ENCODE results near the gene CUL7. TPM values are rescaled to one million over a fixed set of nuclear protein-coding genes. Genes with fewer than 3 reads are reported as not detected.
"Not testable (repeated sequence)": the region's sequence is repeated elsewhere in the genome, so short reads cannot be mapped to it uniquely, and the experiment has no call there.

Gene CUL7
- total RNA-seq, 1 donor = 54.8 TPM

GRCh38 chr6:43089467-43089866 is 35.8 kb upstream of the CUL7 start:
- H3K4me3 ChIP-seq (ENCODE audit: low read depth, low read length) = no peak overlapping the region
- TF ChIP-seq CTCF (IDR thresholded peaks at IDR 0.05; ENCODE audit: insufficient read depth, low read depth, low read length) = no peak
- no peak for DNase-seq (ENCODE audit: low read depth)

GRCh38 chr6:43088654-43089056 is 35.0 kb upstream of the CUL7 start:
- no peak overlapping the region for H3K4me3 ChIP-seq (ENCODE audit: low read depth, low read length)
- no peak for DNase-seq (ENCODE audit: low read depth)
- TF ChIP-seq CTCF (IDR thresholded peaks at IDR 0.05; ENCODE audit: insufficient read depth, low read depth, low read length) = no peak

- no peak for TF ChIP-seq CTCF (IDR thresholded peaks at IDR 0.05; ENCODE audit: insufficient read depth, low read depth, low read length)
These were observed 32.5 kb upstream of the CUL7 start for GRCh38 chr6:43086022-43086658.

GRCh38 chr6:43082806-43083655 is 29.4 kb upstream of the CUL7 start:
- TF ChIP-seq CTCF (IDR thresholded peaks at IDR 0.05; ENCODE audit: insufficient read depth, low read depth, low read length) = no peak
- no peak for DNase-seq (ENCODE audit: low read depth)

More at GRCh38 chr6:43086022-43086658, 32.5 kb upstream of the CUL7 start:
- no peak overlapping the region for H3K4me3 ChIP-seq (ENCODE audit: low read depth, low read length)
- no peak for DNase-seq (ENCODE audit: low read depth)

GRCh38 chr6:43081922-43082321 is 28.3 kb upstream of the CUL7 start:
- not testable (repeated sequence) for DNase-seq (ENCODE audit: low read depth); H3K4me3 ChIP-seq (ENCODE audit: low read depth, low read length)

More at GRCh38 chr6:43082806-43083655, 29.4 kb upstream of the CUL7 start:
- no peak overlapping the region for H3K4me3 ChIP-seq (ENCODE audit: low read depth, low read length)

- no peak for DNase-seq (ENCODE audit: low read depth)
- H3K4me3 ChIP-seq (ENCODE audit: low read depth, low read length) = no peak overlapping the region
- TF ChIP-seq CTCF (IDR thresholded peaks at IDR 0.05; ENCODE audit: insufficient read depth, low read depth, low read length) = no peak
These were observed 27.4 kb upstream of the CUL7 start for GRCh38 chr6:43081043-43081442.

GRCh38 chr6:43078691-43079090 is 25.0 kb upstream of the CUL7 start:
- H3K4me3 ChIP-seq (ENCODE audit: low read depth, low read length) = peak overlapping the region; percentile 93
- peak; percentile 87 for DNase-seq (ENCODE audit: low read depth)
- no peak for TF ChIP-seq CTCF (IDR thresholded peaks at IDR 0.05; ENCODE audit: insufficient read depth, low read depth, low read length)
